H9 (cell line): ENCODE measurements around the gene METTL26. TPM values are rescaled to one million over a fixed set of nuclear protein-coding genes. Genes with fewer than 3 reads are reported as not detected.

Experiments used
- DNase-seq: peaks from one replicate; pipeline ENCODE4 v3.0.0-alpha.2; 2017
- H2AFZ ChIP-seq: one replicate; pipeline ENCODE4 v1.6.1; 2013; ENCODE audit warnings: mild to moderate bottlenecking, low read length, control low read depth, moderate library complexity
- H2AK5ac ChIP-seq: 2 replicates; pipeline ENCODE4 v1.6.1; 2013; ENCODE audit warnings: low read length, control low read depth, mixed read lengths; ENCODE audit not compliant: insufficient read length
- H2BK120ac ChIP-seq: one replicate; pipeline ENCODE4 v1.6.1; 2013; ENCODE audit warnings: low read depth, mild to moderate bottlenecking, low read length, control low read depth, inconsistent platforms; ENCODE audit not compliant: poor library complexity, severe bottlenecking
- H2BK12ac ChIP-seq: 2 replicates; pipeline ENCODE4 v1.6.1; 2013; ENCODE audit warnings: low read length, control low read depth, mixed read lengths, low read depth; ENCODE audit not compliant: insufficient read length
- H2BK15ac ChIP-seq: 2 replicates; pipeline ENCODE4 v1.6.1; 2013; ENCODE audit warnings: low read depth, low read length, control low read depth
- H2BK20ac ChIP-seq: one replicate; pipeline ENCODE4 v1.6.1; 2013; ENCODE audit warnings: low read depth, mild to moderate bottlenecking, low read length, control low read depth, inconsistent platforms; ENCODE audit not compliant: poor library complexity, severe bottlenecking
- H2BK5ac ChIP-seq: 2 replicates; pipeline ENCODE4 v1.6.1; 2013; ENCODE audit warnings: low read length, control low read depth, mixed read lengths; ENCODE audit not compliant: insufficient read length
- H3K14ac ChIP-seq: 2 replicates; pipeline ENCODE4 v1.6.1; 2013; ENCODE audit warnings: low read length, control low read depth; ENCODE audit not compliant: insufficient read depth
- H3K18ac ChIP-seq: 2 replicates; pipeline ENCODE4 v1.6.1; 2013; ENCODE audit warnings: low read depth, mild to moderate bottlenecking, mixed read lengths, low read length, control low read depth; ENCODE audit not compliant: insufficient read length
- H3K23ac ChIP-seq: 2 replicates; pipeline ENCODE4 v1.6.1; 2013; ENCODE audit warnings: low read length, control low read depth, mixed read lengths, low read depth; ENCODE audit not compliant: insufficient read length
- H3K23me2 ChIP-seq: 2 replicates; pipeline ENCODE4 v1.6.1; 2013; ENCODE audit warnings: low read depth, mild to moderate bottlenecking, mixed read lengths, low read length, control low read depth; ENCODE audit not compliant: insufficient read length, poor library complexity, severe bottlenecking
- H3K27ac ChIP-seq: 2 replicates; pipeline ENCODE4 v1.5.1; 2013; ENCODE audit warnings: low read length, control low read depth, mixed read lengths, low read depth; ENCODE audit not compliant: insufficient read length
- H3K27me3 ChIP-seq: 2 replicates; pipeline ENCODE4 v1.6.1; 2013; ENCODE audit warnings: low read length, control low read depth, inconsistent platforms; ENCODE audit not compliant: insufficient read depth
- H3K4ac ChIP-seq: 2 replicates; pipeline ENCODE4 v1.6.1; 2013; ENCODE audit warnings: low read depth, mild to moderate bottlenecking, control low read depth, inconsistent platforms, low read length, moderate library complexity
- H3K4me1 ChIP-seq: 2 replicates; pipeline ENCODE4 v1.6.1; 2013; ENCODE audit warnings: low read length, control low read depth, inconsistent platforms; ENCODE audit not compliant: insufficient read depth
- H3K4me2 ChIP-seq: 2 replicates; pipeline ENCODE4 v1.6.1; 2013; ENCODE audit warnings: low read length, control low read depth, mixed read lengths; ENCODE audit not compliant: insufficient read length, insufficient read depth
- H3K56ac ChIP-seq: 2 replicates; pipeline ENCODE4 v1.6.1; 2013; ENCODE audit warnings: low read depth, mild to moderate bottlenecking, mixed read lengths, low read length, control low read depth; ENCODE audit not compliant: insufficient read length
- H3K79me1 ChIP-seq: 2 replicates; pipeline ENCODE4 v1.6.1; 2013; ENCODE audit warnings: low read depth, mild to moderate bottlenecking, moderate library complexity, low read length, control low read depth, inconsistent platforms; ENCODE audit not compliant: insufficient read depth, poor library complexity, severe bottlenecking
- H3K79me2 ChIP-seq: 2 replicates; pipeline ENCODE4 v1.6.1; 2013; ENCODE audit warnings: low read length, control low read depth, inconsistent platforms; ENCODE audit not compliant: insufficient read depth
- H3K9ac ChIP-seq: 2 replicates; pipeline ENCODE4 v1.6.1; 2013; ENCODE audit warnings: low read length, control low read depth, mixed read lengths; ENCODE audit not compliant: insufficient read length; ENCODE audit errors: extremely low read depth
- H3K9me3 ChIP-seq: one replicate; pipeline ENCODE4 v1.6.1; 2013; ENCODE audit warnings: low read depth, low read length, inconsistent platforms; ENCODE audit not compliant: control insufficient read depth
- H3T11ph ChIP-seq: one replicate; pipeline ENCODE4 v1.6.1; 2013; ENCODE audit warnings: mild to moderate bottlenecking, low read length, control low read depth, inconsistent platforms
- H4K20me1 ChIP-seq: one replicate; pipeline ENCODE4 v1.6.1; 2013; ENCODE audit not compliant: control insufficient read depth, insufficient read length, insufficient read depth
- H4K5ac ChIP-seq: 2 replicates; pipeline ENCODE4 v1.6.1; 2013; ENCODE audit warnings: low read depth, mild to moderate bottlenecking, mixed read lengths, low read length, control low read depth; ENCODE audit not compliant: insufficient read length
- H4K8ac ChIP-seq: replicated peaks from 2 replicates; pipeline ENCODE4 v1.6.1; 2013; ENCODE audit warnings: low read length, control low read depth, mixed read lengths, low read depth; ENCODE audit not compliant: insufficient read length
- H4K91ac ChIP-seq: 2 replicates; pipeline ENCODE4 v1.6.1; 2013; ENCODE audit warnings: low read depth, mild to moderate bottlenecking, moderate library complexity, mixed read lengths, low read length, control low read depth; ENCODE audit not compliant: insufficient read length
- H3K27ac Mint-ChIP-seq, 3 experiments: 2 replicates in 2 of 3; 3 replicates in 1 of 3; pipeline ENCODE4 v1.8.0; 2020 to 2021; ENCODE audit warnings: mixed read lengths in 3 of 3, mild to moderate bottlenecking in 1 of 3, moderate library complexity in 1 of 3
- H3K27me3 Mint-ChIP-seq: 2 replicates; pipeline ENCODE4 v1.8.0; 2021; ENCODE audit warnings: low read depth, mild to moderate bottlenecking, moderate library complexity, mixed read lengths
- H3K36me3 Mint-ChIP-seq, 3 experiments: 2 replicates in 2 of 3; 3 replicates in 1 of 3; pipeline ENCODE4 v1.8.0; 2020 to 2021; ENCODE audit warnings: low read depth in 3 of 3, mixed read lengths in 3 of 3; ENCODE audit not compliant: insufficient read depth in 1 of 3
- H3K4me1 Mint-ChIP-seq, 2 experiments: 2 replicates each; pipeline ENCODE4 v1.8.0; 2020; ENCODE audit warnings: mixed read lengths in 2 of 2
- H3K4me3 Mint-ChIP-seq, 2 experiments: 2 replicates in 1 of 2; 3 replicates in 1 of 2; pipeline ENCODE4 v1.8.0; 2020 to 2021; ENCODE audit warnings: mild to moderate bottlenecking in 2 of 2, mixed read lengths in 2 of 2, moderate library complexity in 1 of 2
- H3K9me3 Mint-ChIP-seq, 2 experiments: 2 replicates in 1 of 2; 3 replicates in 1 of 2; pipeline ENCODE4 v1.8.0; 2020; ENCODE audit warnings: mild to moderate bottlenecking in 2 of 2, mixed read lengths in 2 of 2, moderate library complexity in 1 of 2
- CTCF ChIP-seq: fragments of 200-600 bp; sonication (generic); conservative IDR thresholded peaks from 3 replicates; pipeline ENCODE4 v1.8.0; 2021; ENCODE audit warnings: antibody characterized with exemption, mild to moderate bottlenecking
- WGBS: extraction: QIAGEN DNeasy Blood & Tissue Kit; methylation state at CpG from one replicate; pipeline ENCODE4 v1.1.7; 2013; ENCODE audit warnings: missing lambda C conversion rate, low lambda C conversion rate, mixed read lengths; ENCODE audit not compliant: insufficient read length; ENCODE audit errors: extremely low coverage; 5-methylcytosine and 5-hydroxymethylcytosine counted together
- total RNA-seq: library from RNA; stranded (reverse); gene quantifications from 2 replicates; pipeline ENCODE4 v1.2.1, GENCODE V29; 2021

METTL26 gene
- total RNA-seq, 1 experiment from 2014 or later: 108 TPM

GRCh38 chr16:619476-620100 lies 16.5 kb downstream of the METTL26 start:
- Histone ChIP-seq H3K4me1 (no peaks in the 10 kb centered on the region; the same call in 1 of the 2 replicates), H4K5ac (no peak overlapping the region), H3K23ac (no peak overlapping the region), H3K9me3 (no peaks in the 10 kb centered on the region), H4K91ac (no peak overlapping the region), H2BK120ac (no peak overlapping the region), H3K4me2 (no peak overlapping the region), H2BK20ac (no peak overlapping the region), H2AFZ (no peak overlapping the region), H4K8ac (no peak overlapping the region), H2AK5ac (no peak overlapping the region), H3K23me2 (no peaks in the 10 kb centered on the region), H2BK5ac (no peak overlapping the region), H3K79me2 (no peaks in the 10 kb centered on the region), H3K9ac (no peak overlapping the region), H3K18ac (no peak overlapping the region), H3K79me1 (no peaks in the 10 kb centered on the region), H2BK12ac (no peak overlapping the region), H3T11ph (no peak overlapping the region), H3K56ac (no peak overlapping the region), H3K27me3 (no peaks in the 10 kb centered on the region), H4K20me1 (no peaks in the 10 kb centered on the region), H3K27ac (no peak overlapping the region), H3K4ac (no peak overlapping the region), H3K14ac (no peak overlapping the region), H2BK15ac (no peak overlapping the region)
- Mint-ChIP-seq H3K4me3 (no peak overlapping the region), H3K9me3 (no peaks in the 10 kb centered on the region), H3K27me3 (no peaks in the 10 kb centered on the region), H3K36me3 (peaks cover 0 to 8% (median 3%) of the 10 kb centered on the region in 3 experiments; a peak in 4 of 7 replicates), H3K4me1 (peaks cover 15 to 26% of the 10 kb centered on the region in 2 experiments), H3K27ac (no peak overlapping the region)
- TF ChIP-seq CTCF: no peak
- no peak for DNase-seq
- WGBS: no CpG with 5 or more reads among the region's 20 CpGs
